ENCODE measurements around the gene PCAT6. TPM values are rescaled to one million over a fixed set of nuclear protein-coding genes. Genes with fewer than 3 reads are reported as not detected.

PCAT6 gene
- total and polyA plus RNA-seq, 2 experiments from 2014 or later = 7.2 to 28.1 TPM

- Histone ChIP-seq H3K79me2 (replicated peaks; ENCODE audit: insufficient read depth) (peaks cover 100% of the 10 kb centered on the region), H3K4me3 (no peak overlapping the region)
- no peaks in the 10 kb centered on the region for H3K9me3 Mint-ChIP-seq
Observed at GRCh38 chr1:202802034-202802433, 8.7 kb upstream of the PCAT6 start.

More at GRCh38 chr1:202802034-202802433, 8.7 kb upstream of the PCAT6 start:
- peaks cover 69% of the 10 kb centered on the region for H4K20me1 ChIP-seq (replicated peaks; ENCODE audit: insufficient read depth)
- H3K9me2 ChIP-seq (ENCODE audit: insufficient read depth) = no peaks in the 10 kb centered on the region
- H3K4me2 ChIP-seq = no peak overlapping the region
- Mint-ChIP-seq H3K36me3 (ENCODE audit: low read depth) (peaks cover 16% of the 10 kb centered on the region), H3K27ac (no peak overlapping the region), H3K4me3 (no peak overlapping the region), H3K27me3 (ENCODE audit: insufficient read depth, low read depth, poor library complexity) (peaks cover 1% of the 10 kb centered on the region), H3K4me1 (peaks cover 56% of the 10 kb centered on the region)
- no peak for ATAC-seq
- no peaks in the 10 kb centered on the region for H3K27me3 ChIP-seq (ENCODE audit: insufficient read depth)
- H3K36me3 ChIP-seq (ENCODE audit: insufficient read depth) = no peaks in the 10 kb centered on the region
- TF ChIP-seq, protein P1, sequence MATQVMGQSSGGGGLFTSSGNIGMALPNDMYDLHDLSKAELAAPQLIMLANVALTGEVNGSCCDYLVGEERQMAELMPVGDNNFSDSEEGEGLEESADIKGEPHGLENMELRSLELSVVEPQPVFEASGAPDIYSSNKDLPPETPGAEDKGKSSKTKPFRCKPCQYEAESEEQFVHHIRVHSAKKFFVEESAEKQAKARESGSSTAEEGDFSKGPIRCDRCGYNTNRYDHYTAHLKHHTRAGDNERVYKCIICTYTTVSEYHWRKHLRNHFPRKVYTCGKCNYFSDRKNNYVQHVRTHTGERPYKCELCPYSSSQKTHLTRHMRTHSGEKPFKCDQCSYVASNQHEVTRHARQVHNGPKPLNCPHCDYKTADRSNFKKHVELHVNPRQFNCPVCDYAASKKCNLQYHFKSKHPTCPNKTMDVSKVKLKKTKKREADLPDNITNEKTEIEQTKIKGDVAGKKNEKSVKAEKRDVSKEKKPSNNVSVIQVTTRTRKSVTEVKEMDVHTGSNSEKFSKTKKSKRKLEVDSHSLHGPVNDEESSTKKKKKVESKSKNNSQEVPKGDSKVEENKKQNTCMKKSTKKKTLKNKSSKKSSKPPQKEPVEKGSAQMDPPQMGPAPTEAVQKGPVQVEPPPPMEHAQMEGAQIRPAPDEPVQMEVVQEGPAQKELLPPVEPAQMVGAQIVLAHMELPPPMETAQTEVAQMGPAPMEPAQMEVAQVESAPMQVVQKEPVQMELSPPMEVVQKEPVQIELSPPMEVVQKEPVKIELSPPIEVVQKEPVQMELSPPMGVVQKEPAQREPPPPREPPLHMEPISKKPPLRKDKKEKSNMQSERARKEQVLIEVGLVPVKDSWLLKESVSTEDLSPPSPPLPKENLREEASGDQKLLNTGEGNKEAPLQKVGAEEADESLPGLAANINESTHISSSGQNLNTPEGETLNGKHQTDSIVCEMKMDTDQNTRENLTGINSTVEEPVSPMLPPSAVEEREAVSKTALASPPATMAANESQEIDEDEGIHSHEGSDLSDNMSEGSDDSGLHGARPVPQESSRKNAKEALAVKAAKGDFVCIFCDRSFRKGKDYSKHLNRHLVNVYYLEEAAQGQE (IDR thresholded peaks at IDR 0.05; ENCODE audit: unreplicated experiment) = no peak
- TF ChIP-seq EZH2 (IDR thresholded peaks at IDR 0.05; ENCODE audit: low read depth, unreplicated experiment) = no peak
- TF ChIP-seq STAT1 (IDR thresholded peaks at IDR 0.05; ENCODE audit: unreplicated experiment) = no peak
- TF ChIP-seq CREB1 (CRISPR knock-in tag; IDR thresholded peaks at IDR 0.05; ENCODE audit: low read depth) = no peak
- TF ChIP-seq ETS1 (IDR thresholded peaks at IDR 0.05) = no peak
- no peak for TF ChIP-seq ZNF331 (CRISPR knock-in tag; IDR thresholded peaks at IDR 0.05; ENCODE audit: low read depth)
- TF ChIP-seq CTCF (conservative IDR thresholded peaks at IDR 0.05; ENCODE audit: low read depth in 2 of 2) = no peak
- TF ChIP-seq ZNF114 (CRISPR knock-in tag; IDR thresholded peaks at IDR 0.05) = no peak
- no peak for TF ChIP-seq NANOG (IDR thresholded peaks at IDR 0.05; ENCODE audit: borderline replicate concordance)
- no peak for TF ChIP-seq POLR2AphosphoS5 (IDR thresholded peaks at IDR 0.05; ENCODE audit: low read depth)
- no peak for TF ChIP-seq JUNB (IDR thresholded peaks at IDR 0.05; ENCODE audit: unreplicated experiment)
- no peak for TF ChIP-seq EZH2phosphoT487 (IDR thresholded peaks at IDR 0.05; ENCODE audit: unreplicated experiment)
- no peak for TF ChIP-seq ZNF462 (CRISPR knock-in tag; IDR thresholded peaks at IDR 0.05)
- no peak for DNase-seq (ENCODE audit: low spot score)
- no peak overlapping the region for H2AFZ ChIP-seq
- H3K27ac ChIP-seq (ENCODE audit: low read depth) = peak overlapping the region; percentile 20; the same call in 1 of the 2 replicates
- peaks cover 51% of the 10 kb centered on the region for H3K4me1 ChIP-seq (ENCODE audit: insufficient read depth)
- H3F3A ChIP-seq (replicated peaks; ENCODE audit: low read depth) = 0 out of 2 replicates have a peak, but pooled peaks cover 5% of the 10 kb centered on the region
